NCI-H2196 (cell line): ENCODE results near the gene PUM1.
A peak's percentile ranks its signal among the peaks of the same experiment; 100 is the strongest.

Experiments used
- DNase-seq: peaks from one replicate; lab custom pipeline; 2025; ENCODE audit not compliant: unreplicated experiment; lab: John Stamatoyannopoulos, UW

Gene PUM1

DNA sequence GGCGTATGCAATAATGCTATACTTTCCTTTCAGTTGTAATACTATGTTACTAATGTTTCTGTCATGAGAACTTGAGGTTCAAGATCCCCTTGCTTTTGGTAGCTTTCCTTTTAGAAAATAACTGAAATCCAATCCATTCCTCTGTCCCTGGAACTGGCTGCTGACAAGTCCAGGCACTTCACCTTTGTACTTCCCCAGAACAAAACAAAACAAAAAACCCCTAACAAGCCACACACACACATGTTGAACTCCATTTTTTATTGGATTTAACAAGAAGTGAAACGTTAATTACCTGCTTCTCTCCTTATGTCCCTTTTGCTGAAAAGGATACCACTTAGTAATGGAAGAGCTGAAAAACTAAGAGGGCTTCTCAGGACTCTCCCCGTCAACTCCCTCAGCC, 130.9 kb downstream of the PUM1 start:
- no peak for DNase-seq

DNA sequence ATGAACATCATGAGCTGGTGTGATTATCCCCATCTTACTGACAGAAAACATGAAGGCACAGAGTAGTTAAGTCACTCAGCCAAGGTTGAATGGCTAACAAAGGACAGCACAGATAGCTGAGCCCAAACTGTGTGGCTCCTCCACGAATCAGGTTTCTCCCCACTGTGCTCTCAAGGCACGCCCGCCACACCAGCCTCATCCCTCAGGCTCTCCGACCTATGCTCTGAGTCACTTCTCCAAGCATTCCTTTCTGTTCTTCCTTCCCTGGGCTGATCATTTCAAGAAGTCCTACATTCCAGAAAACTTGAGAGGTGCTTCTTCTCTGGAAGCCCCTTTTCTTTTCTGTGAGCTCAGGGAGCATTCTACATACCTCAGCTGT, 131.7 kb downstream of the PUM1 start:
- no peak for DNase-seq

DNA sequence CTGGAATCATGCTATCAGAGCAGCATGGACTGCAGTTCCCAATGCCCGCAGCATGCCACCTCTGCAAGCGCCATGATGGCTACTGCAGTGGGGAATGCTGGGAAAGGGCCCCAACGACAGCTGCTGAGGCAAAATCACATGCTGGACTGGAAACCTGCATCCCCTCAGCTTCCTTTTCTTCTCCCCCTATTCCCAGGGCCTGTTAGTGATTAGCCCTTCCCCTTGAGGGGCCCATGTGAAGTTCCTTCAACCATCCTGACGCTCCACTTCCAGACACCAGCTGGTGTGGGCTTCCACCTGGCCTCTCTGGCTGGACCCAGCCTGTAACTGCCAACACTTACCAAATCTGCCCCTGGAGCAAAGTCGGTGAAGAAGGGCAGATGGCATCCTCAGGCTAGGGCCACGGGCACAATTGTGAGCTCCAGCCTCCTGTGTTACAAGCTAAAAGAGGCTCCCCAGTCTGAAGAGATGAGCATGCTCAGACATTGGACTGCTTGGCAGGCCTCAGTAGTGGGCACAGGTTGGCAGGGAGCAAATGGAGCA, 134.8 kb downstream of the PUM1 start:
- no peak for DNase-seq

DNA sequence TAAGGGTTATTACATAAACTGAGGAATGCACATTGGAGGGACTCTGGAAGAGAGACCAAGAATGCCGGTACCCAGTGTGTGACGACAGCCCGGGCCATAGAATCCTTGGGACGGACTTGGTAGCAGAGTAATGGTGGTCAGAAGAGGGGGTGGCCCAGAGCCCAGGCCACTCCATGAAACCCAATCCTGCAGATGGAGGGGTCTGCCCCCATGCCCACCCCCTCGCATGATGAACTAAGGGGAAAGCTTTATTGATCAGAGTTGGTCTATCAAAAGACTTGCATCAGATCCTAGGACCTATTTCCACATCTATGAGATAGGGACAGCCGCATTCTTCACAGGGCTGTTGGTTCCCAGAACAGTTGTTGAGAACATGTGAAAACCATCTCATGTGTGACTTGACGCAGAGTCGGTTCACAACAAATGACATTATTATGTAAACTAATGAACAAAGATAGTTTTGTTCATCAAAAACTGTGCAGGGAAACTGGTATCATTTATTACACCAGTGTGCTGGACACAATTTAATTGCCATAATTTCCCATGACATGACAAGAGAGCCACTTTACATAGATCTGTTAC, 135.5 kb downstream of the PUM1 start:
- no peak for DNase-seq

DNA sequence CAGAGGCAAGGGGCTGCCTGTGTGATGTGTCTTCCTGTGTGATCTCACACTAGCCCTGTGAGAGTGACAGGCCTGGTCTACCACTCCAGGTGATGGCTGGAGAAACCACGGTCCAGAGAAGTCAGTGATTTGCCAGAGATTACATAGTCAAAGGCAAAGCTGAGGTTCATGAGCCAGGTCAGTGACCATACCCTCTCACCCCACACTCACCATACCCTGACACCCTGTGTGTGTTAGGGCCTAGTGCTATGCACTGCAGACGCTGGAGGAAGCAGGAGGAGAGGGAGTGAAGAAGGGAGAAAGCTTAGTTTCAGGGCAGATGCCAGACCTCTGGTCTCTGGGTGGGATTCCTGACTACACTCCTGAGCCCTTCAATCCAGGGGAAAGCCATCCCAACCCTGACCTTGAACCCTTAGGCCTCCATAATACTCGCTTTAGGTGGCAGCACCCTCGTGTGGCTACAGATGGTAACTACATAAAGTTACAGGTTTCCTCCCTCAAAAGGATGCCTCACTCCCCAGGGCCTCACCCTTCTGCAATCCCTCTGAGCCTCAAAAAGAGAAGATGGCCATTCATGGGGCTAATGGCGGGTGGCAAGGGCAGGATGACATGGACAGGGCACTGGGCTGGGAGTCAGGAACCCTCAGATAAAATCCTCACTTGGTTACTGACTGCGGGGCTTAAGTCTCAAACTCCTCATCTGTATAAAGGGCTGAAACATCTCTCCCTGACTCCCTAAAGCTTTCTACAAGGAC, 136.2 kb downstream of the PUM1 start:
- peak; percentile 56 for DNase-seq

DNA sequence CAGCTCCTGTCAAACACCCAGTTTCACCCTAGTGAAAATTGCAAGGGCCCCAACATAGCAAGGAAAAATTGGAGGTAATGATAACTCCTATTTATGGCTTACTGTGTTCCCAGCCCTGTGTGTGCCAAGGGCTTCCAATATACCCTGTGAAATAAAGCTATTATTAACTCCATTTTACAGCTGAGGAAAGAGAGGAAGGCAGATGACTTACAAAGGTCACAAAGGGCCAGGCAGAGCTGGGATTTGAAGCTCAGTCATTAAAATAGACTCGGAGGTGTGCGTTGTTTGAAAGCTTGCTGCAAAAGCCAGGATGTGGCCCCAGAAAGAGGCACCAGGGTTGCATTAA, 136.8 kb downstream of the PUM1 start:
- no peak for DNase-seq

DNA sequence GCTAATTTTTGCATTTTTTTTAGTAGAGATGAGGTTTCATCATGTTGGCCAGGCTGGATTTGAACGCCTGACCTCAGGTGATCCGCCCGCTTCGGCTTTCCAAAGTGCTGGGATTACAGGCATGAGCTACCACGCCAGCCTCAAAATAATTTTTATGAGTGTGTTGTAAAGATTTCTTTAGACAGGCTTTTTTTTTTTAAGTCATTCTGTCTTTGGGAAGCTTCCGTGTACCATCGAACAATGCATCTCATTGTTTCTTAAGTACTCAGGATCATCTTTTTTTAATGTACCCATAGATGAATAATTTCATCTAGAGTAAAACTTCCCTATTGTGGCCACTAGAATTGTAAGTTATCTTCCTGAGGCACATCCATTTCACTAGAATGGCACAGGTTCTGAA, 137.3 kb downstream of the PUM1 start:
- no peak for DNase-seq

DNA sequence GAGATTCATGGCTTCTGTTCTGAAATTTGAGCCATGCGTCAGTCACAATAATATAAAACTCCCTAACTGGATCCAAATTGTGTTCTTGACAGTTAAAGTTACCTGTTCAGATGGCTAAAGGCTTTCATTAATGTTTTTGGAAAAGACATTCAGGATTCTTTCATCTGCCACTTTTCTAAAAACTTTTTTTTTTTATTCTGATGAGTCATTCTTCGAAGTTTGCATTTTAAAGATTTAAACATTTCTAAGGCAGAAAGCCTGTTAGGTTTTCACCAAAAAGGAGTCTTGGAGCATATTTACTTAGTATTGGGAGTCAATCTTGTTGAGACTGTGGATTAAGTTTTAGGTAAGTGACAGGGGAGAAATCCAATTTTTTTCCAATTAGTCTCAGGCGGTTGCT, 138.1 kb downstream of the PUM1 start:
- no peak for DNase-seq

DNA sequence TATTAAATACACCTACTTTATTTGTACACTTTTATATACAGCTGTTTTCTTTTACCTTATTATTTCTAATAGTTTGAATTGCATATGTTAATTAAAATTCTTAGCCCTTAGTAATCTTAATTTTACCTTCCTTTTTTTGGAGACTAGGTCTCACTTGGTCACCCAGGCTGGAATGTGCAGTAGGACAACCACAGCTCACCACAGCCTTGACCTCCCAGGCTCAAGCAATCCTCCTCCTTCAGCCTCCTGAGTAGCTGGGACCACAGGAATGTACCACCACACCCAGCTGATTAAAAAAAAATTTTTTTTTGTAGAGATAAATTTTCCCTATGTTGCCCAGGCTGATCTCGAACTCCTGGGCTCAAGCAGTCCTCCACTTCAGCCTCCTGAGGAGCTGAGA, 141.9 kb downstream of the PUM1 start:
- no peak for DNase-seq

DNA sequence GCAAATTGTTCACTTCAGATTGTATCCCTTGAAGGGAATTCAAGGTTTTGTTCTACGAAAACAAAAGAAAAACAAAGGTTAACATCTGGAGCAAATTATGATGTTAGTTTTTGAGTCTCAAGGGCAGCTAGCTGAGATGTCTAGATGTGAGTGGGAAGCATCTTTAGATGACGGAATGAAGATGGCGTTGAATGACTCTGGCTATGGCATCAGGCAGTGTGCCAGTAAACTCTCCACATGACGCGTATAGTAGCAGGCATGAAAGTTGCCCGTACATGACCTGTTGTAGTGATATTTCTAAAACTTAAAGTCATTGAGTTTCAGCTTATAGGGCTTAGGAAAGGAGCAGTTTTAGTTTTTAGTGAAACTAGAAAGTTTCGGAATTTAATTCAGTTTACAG, 144.7 kb downstream of the PUM1 start:
- no peak for DNase-seq

DNA sequence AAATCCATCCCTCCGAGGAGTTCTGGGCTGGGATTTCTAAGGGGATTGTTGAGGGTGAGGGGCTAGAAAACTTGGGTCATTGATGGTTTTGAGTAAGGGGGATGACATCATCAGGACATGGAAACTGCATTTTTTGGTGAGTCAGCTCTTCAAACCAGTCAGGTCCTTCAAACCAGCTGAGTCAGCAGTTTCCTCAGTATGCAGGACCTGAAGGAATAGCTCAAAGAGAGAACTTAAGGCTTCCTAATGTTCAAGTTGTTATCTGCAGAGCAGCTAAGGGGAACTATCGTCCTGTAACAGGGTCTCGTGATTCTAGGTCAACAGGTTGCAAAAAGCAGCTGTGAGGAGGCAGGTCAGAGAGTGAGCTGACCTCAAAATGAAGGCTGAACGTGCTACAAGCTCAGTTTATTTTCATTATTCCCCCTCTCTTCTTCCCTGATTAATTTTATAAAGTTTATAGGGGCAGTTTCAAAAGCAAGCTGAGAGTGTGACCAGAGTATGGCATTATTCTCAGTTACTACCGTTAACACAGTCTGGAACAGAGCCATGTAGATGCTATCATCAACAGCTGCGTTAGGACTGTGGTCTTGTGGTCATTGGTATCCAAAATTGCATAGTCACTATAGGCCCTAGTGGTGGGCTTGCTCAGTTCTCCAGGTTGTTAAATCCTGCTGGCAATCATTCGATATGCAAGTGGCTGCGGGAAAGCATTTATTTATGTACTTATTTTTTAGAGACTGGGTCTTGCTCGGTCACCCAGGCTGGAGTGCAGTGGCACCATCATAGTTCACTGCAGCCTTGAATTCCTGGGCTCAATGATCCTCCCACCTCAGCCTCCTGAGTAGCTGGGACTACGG, 146.3 kb downstream of the PUM1 start:
- DNase-seq = peak; percentile 49

DNA sequence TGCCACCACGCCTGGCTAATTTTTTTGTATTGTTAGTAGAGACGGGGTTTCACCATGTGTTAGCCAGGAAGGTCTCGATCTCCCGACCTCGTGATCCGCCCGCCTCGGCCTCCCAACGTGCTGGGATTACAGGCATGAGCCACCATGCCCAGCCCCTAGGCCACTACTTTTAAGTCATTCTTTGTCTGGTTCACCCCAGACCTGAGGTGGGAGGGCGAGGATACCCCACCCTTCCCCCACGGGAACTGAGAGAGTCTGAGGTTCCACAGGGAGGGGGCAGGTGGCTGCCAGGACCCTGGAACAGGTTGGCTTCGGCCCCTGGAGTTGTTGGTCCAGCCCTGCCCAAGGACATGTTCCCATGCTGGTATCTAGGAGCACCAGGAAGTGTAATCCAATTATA, 149.2 kb downstream of the PUM1 start:
- DNase-seq = no peak

DNA sequence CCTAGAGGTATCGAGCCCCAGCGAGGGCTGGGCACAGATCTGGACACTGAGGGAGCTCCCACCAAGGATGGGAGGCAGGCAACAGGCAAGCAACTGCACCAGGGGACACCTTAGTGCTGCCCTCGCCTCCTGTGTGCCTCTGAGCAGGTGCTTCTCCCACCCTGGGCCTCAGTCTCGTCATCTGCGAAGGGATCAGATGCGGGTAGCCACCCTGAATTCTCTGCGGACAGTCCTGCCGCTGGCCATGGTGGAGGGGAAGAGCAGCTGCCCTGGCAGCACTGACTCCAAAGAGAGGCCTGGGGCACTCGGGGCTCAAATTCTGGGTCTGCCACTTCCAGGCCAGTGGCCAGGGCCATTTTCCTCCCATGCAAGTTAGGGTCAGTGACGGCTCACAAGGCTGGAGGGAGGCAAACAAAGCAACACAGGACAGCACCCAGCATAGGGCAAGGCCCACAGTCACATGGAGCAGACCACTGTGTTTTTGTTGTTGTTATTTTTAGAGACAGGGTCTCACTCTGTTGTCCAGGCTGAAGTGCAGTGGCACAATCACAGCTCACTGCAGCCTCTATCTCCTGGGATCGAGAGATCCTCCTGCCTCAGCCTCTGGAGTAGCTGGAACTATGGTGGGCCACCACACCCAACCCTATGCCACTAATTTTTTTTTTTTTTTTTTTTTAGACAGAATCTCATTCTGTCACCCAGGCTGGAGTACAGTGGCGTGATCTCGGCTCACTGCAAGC, 149.9 kb downstream of the PUM1 start:
- no peak for DNase-seq

DNA sequence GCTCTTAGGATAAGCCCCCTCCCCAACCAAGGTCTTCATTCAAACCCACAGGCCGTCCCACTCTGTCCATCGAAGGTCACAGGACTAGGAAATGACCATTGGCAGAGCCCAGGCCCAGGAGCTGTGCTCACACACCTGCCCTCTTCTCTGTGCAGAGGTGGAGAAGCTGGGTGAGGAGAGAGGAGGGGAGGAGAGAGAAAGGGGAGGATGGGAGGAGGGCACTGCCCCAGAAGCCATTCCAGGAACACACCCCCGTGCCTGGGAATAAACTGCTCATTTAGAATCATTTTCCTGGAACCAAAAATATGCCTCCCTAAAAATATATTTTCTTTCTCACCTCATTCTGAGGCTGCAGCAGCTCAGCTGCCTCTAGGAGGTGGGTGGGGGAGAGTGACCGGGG, 150.6 kb downstream of the PUM1 start:
- no peak for DNase-seq

DNA sequence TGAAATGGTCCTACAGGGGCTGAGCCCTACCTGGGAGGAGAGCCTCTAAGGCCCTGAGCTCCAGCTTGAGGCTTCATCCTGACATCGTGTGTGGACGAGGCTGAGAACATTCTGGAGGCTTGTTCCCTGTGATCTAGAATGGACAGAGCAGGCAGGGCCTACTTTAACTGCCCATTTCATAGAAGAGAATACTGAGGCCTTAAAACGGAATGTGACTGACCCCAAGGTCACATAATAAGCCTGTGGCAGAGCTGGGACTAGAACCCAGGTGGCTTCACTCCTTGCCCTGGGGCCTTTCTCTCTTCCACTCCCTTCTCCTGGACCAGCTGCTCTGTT, 151.0 kb downstream of the PUM1 start:
- no peak for DNase-seq

DNA sequence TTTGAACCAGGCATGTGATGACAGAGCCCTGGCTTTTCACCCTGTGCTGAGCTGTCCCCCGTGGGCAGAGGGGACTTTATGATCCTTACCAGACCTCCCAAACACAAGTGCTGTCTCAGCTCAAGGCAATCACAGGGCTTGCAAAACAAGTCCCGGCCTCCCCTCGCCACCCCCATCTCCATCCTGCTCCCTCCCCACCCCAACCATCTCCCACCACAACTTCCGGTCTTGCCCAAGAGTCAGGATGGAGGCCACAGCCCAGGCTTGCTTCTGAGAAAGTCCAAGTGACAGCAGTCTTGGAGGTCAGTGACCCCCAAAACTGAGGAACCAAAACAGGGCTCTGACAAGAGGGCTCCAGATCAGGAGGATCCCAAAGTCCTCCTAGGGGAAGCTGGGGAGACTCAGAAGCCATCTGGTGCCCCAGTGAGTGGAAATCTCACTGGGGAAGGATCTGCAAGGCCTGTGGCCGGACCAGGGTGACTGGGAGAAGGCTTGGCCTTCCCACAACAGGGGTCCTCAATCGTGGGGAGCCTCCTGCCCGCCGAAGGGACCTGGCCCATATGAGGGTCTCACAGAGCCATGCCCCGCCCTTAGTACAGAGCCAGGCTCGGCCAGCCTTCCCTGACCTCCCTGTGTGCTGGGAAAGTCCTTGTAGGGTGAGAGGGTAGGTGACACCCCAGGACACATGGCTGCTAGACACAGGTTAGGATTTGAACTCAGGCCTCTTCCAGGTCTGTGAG, 152.4 kb downstream of the PUM1 start:
- DNase-seq = no peak

DNA sequence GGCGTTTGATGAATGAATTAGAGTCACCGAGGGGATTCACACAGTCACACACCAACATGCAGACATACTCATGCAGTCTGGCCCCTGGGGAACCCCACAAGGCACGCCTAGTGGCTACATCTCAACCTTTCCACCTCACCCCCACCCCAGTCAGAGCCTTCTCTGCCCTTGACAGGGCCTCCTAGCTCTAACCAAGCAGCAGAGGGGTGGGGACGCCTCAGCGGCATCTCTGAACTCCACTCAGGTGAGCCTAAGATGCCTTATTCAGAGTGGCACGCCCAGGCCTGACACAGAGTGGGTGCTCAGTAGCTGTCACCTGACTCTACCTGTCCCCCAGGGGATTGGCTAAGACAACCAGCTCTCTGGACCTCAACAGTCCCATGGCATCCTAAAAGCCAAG, 153.3 kb downstream of the PUM1 start:
- no peak for DNase-seq

DNA sequence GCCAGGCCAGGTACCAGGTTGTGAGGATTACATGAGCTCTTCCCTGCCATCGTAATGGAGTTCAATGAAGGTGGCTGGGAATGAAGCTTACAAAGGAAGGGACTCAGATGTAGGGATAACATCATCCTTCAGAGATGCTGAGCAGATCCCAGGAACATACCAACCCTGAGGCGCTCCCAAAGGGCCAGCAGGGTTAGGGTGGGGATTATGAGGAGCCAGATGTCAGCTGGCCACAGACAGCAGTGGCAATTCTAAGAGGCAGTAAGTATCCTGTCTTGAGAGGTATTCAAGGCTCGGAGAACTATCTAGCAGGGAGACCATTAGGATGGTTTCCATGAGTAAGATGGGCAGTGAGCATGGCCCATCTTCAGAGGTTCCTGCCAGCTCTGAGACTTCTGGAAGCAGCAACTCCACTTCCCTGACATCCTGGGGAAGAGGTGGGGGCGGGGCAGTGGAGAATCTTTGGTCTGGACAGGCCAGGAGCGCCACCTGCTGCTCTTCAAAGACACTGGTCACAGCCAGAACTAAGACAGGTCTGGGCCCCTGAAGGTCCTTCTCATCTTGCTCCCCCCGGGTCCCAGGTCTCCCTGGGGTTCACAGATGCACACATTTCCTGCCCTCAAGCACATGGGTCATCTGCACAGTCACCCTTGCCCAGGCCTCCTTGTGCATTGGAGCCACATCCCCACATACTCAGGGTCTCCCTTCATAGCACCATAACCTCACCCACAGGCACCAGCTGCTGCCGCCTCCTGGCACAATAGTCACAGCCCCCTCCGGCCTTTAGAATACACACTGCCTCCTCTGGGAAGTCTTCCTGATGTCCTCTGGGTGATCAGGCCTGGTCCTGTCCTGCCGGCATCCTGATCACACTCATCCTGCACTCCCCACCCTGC, 154.2 kb downstream of the PUM1 start:
- peak; percentile 80 for DNase-seq

DNA sequence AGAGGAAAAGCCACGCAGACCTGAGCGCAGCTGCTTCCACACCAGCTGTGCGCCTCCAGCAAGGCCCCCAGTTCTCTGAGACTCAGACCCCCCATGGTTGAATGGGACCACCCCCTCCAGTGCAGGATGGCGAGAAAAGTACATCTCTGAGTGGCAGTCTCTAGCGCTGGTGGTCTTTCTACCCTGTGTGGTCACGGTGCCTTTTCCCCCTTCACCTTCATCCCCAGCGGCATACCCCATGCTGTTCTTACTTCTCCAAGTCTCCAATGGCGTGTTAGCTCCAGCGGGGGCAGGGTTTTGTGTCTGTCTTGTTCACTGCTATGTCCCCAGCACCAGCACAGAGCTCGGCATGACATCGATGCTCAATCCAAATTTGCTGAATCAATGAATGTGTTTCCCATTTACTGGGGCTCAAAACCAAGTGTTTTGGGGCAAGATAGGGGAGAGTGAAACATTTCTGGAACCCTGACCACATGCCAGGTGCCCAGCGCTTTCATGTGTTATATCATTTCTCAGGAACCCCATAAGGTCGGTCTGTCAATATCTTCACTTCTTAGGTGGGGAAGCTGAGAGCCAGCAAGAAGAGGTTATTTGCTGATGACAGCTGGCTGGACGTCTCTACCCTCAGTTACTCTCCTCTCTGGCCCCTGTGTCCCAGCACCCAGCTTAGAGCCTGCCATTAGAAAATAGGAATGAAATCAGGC, 156.0 kb downstream of the PUM1 start:
- DNase-seq = no peak
